Activated CD4-positive, alpha-beta memory T cell treated with anti-CD3 and anti-CD28 coated beads, Interleukin-2, amount 10 ng/mL, durations not matched to agents 7 days and 5 days (primary cell): ENCODE results near the gene USF1. TPM values are rescaled to one million over a fixed set of nuclear protein-coding genes. Genes with fewer than 3 reads are reported as not detected.

ENCODE experiments used
- CTCF ChIA-PET: fragments of 350-600 bp; sonication (Branson Sonifier 250); formaldehyde crosslinking; loops from one replicate; lab custom pipeline; 2021; ENCODE audit warnings: antibody characterized with exemption, inconsistent platforms; lab: Charles Lee
- POLR2A ChIA-PET: fragments of 350-600 bp; sonication (Branson Sonifier 250); formaldehyde crosslinking; loops from one replicate; lab custom pipeline; 2021; ENCODE audit warnings: antibody characterized with exemption; lab: Charles Lee
- DNase-seq: peaks from one replicate; pipeline ENCODE4 v3.0.0-alpha.2; 2020
- H3K27ac Mint-ChIP-seq: one replicate; pipeline ENCODE4 v1.8.0; 2021; ENCODE audit warnings: mild to moderate bottlenecking, mixed read lengths
- H3K27me3 Mint-ChIP-seq: one replicate; pipeline ENCODE4 v1.8.0; 2021; ENCODE audit warnings: mixed read lengths
- H3K36me3 Mint-ChIP-seq: one replicate; pipeline ENCODE4 v1.8.0; 2021; ENCODE audit warnings: low read depth, mixed read lengths
- H3K4me1 Mint-ChIP-seq: one replicate; pipeline ENCODE4 v1.8.0; 2021; ENCODE audit warnings: mixed read lengths
- H3K4me3 Mint-ChIP-seq: one replicate; pipeline ENCODE4 v1.8.0; 2021; ENCODE audit warnings: mild to moderate bottlenecking, mixed read lengths
- H3K9me3 Mint-ChIP-seq: one replicate; pipeline ENCODE4 v1.8.0; 2021; ENCODE audit warnings: mixed read lengths
- total RNA-seq, 2 experiments: library from RNA; stranded (reverse); gene quantifications; one replicate each; pipeline ENCODE4 v1.2.3, GENCODE V29; 2021

Gene USF1
- total RNA-seq, result 10 to 100 TPM; 67.4 to 68.0 TPM

GRCh38 chr1:161045736-161046604 lies at the start of gene USF1:
Gene USF1, minus strand, starts transcription at chr1:161045977. Its CDS starts 2,702 bp downstream, at chr1:161043275.
- Mint-ChIP-seq H3K36me3 (peaks cover 78% of the 10 kb centered on the region), H3K4me1 (peaks cover 58% of the 10 kb centered on the region), H3K9me3 (no peaks in the 10 kb centered on the region), H3K27ac (peak within 1 kb of the TSS; percentile 97), H3K27me3 (no peaks in the 10 kb centered on the region), H3K4me3 (peak within 1 kb of the TSS; percentile 88)
- peak; percentile 96 for DNase-seq
- ChIA-PET POLR2A (interaction anchor here (0.7 to 10.1 kb wide), 44 partner anchors 8 to 423 kb away, joined by 3 to 293 read pairs (median 4); partner anchors contain the start of genes ARHGAP30, DEDD, F11R and KLHDC9), CTCF (interaction anchor here (0.6 to 4.1 kb wide), 19 partner anchors 9 to 278 kb away, joined by 3 to 34 read pairs (median 4); partner anchors contain the start of genes ARHGAP30, KLHDC9, PPOX and TOMM40L)

- Mint-ChIP-seq H3K4me3 (no peak overlapping the region), H3K36me3 (peaks cover 19% of the 10 kb centered on the region), H3K27ac (no peak overlapping the region), H3K27me3 (peaks cover 6% of the 10 kb centered on the region), H3K4me1 (peaks cover 46% of the 10 kb centered on the region), H3K9me3 (no peaks in the 10 kb centered on the region)
- POLR2A ChIA-PET, result interaction anchor here (1.1 to 9.5 kb wide), 3 partner anchors 9 to 49 kb away, joined by 3 to 142 read pairs (median 78); partner anchors contain the start of genes ARHGAP30 and USF1
- CTCF ChIA-PET, result interaction anchor here (0.7 to 7.5 kb wide), 5 partner anchors 23 to 98 kb away, joined by 4 to 128 read pairs (median 34); partner anchors contain the start of genes ARHGAP30, NIT1, PFDN2 and TSTD1
- DNase-seq, result no peak
Measured at GRCh38 chr1:161095230-161095629, 49.5 kb upstream of the USF1 start.

GRCh38 chr1:161094481-161094880 lies 48.7 kb upstream of the USF1 start:
- no peak overlapping the region for H3K4me3 Mint-ChIP-seq
- DNase-seq, result no peak
- H3K36me3 Mint-ChIP-seq, result peaks cover 13% of the 10 kb centered on the region
- peaks cover 6% of the 10 kb centered on the region for H3K27me3 Mint-ChIP-seq
- POLR2A ChIA-PET, result interaction anchor here (0.6 to 9.5 kb wide), 4 partner anchors 9 to 55 kb away, joined by 3 to 142 read pairs (median 40); partner anchors contain the start of genes ARHGAP30 and USF1
- CTCF ChIA-PET, result interaction anchor here (0.7 to 7.5 kb wide), 5 partner anchors 16 to 97 kb away, joined by 3 to 128 read pairs (median 30); partner anchors contain the start of genes ARHGAP30, NIT1, PFDN2 and USF1
- H3K27ac Mint-ChIP-seq, result no peak overlapping the region
- peaks cover 46% of the 10 kb centered on the region for H3K4me1 Mint-ChIP-seq
- H3K9me3 Mint-ChIP-seq, result no peaks in the 10 kb centered on the region

GRCh38 chr1:161092621-161093028 lies 46.8 kb upstream of the USF1 start:
- Mint-ChIP-seq H3K27me3 (peaks cover 6% of the 10 kb centered on the region), H3K9me3 (no peaks in the 10 kb centered on the region), H3K27ac (no peak overlapping the region), H3K4me1 (peaks cover 34% of the 10 kb centered on the region), H3K4me3 (no peak overlapping the region), H3K36me3 (peaks cover 2% of the 10 kb centered on the region)
- POLR2A ChIA-PET, result interaction anchor here (0.8 to 9.5 kb wide), 3 partner anchors 20 to 25 kb away, joined by 3 to 142 read pairs (median 4); partner anchors contain the start of genes ARHGAP30, NIT1 and PFDN2
- DNase-seq, result peak; percentile 27
- CTCF ChIA-PET, result interaction anchor here (0.7 to 7.5 kb wide), 4 partner anchors 22 to 139 kb away, joined by 3 to 128 read pairs (median 3); partner anchors contain the start of genes ARHGAP30 and TSTD1

- POLR2A ChIA-PET, result interaction anchor here (0.8 to 1.0 kb wide), 2 partner anchors 20 to 26 kb away, joined by 3 to 4 read pairs; partner anchors contain the start of genes NIT1 and PFDN2
- no peak for DNase-seq
Measured at GRCh38 chr1:161091796-161092507, 46.2 kb upstream of the USF1 start.

GRCh38 chr1:161091093-161091492 lies 45.3 kb upstream of the USF1 start:
- Mint-ChIP-seq H3K4me3 (no peak overlapping the region), H3K9me3 (no peaks in the 10 kb centered on the region), H3K36me3 (no peaks in the 10 kb centered on the region), H3K4me1 (peaks cover 23% of the 10 kb centered on the region), H3K27me3 (peaks cover 6% of the 10 kb centered on the region), H3K27ac (no peak overlapping the region)
- no peak for DNase-seq
- CTCF ChIA-PET, result no interaction called here
- POLR2A ChIA-PET, result interaction anchor here (3.3 kb wide), 1 partner anchor 23 kb away, joined by 20 read pairs; the partner anchor contains the start of gene ARHGAP30

More at GRCh38 chr1:161091796-161092507, 46.2 kb upstream of the USF1 start:
- Mint-ChIP-seq H3K36me3 (no peaks in the 10 kb centered on the region), H3K27me3 (peaks cover 6% of the 10 kb centered on the region), H3K9me3 (no peaks in the 10 kb centered on the region), H3K27ac (no peak overlapping the region), H3K4me1 (peaks cover 28% of the 10 kb centered on the region), H3K4me3 (no peak overlapping the region)
- CTCF ChIA-PET, result interaction anchor here (0.7 to 7.5 kb wide), 3 partner anchors 21 to 95 kb away, joined by 3 to 128 read pairs (median 3); partner anchors contain the start of genes ARHGAP30 and TSTD1

GRCh38 chr1:161090617-161091016 lies 44.8 kb upstream of the USF1 start:
- Mint-ChIP-seq H3K36me3 (no peaks in the 10 kb centered on the region), H3K4me3 (no peak overlapping the region), H3K27me3 (peaks cover 6% of the 10 kb centered on the region), H3K4me1 (peaks cover 23% of the 10 kb centered on the region), H3K27ac (no peak overlapping the region), H3K9me3 (no peaks in the 10 kb centered on the region)
- ChIA-PET CTCF (no interaction called here), POLR2A (interaction anchor here (3.3 kb wide), 1 partner anchor 22 kb away, joined by 20 read pairs; the partner anchor contains the start of gene ARHGAP30)
- DNase-seq, result no peak

- Mint-ChIP-seq H3K27me3 (peaks cover 5% of the 10 kb centered on the region), H3K4me3 (no peak overlapping the region), H3K9me3 (no peaks in the 10 kb centered on the region), H3K4me1 (peaks cover 23% of the 10 kb centered on the region), H3K27ac (no peak overlapping the region), H3K36me3 (no peaks in the 10 kb centered on the region)
- ChIA-PET CTCF (no interaction called here), POLR2A (interaction anchor here (1.3 to 3.3 kb wide), 2 partner anchors 21 to 45 kb away, joined by 5 to 20 read pairs; partner anchors contain the start of genes ARHGAP30 and USF1)
- DNase-seq, result no peak
Measured at GRCh38 chr1:161089938-161090337, 44.2 kb upstream of the USF1 start.

GRCh38 chr1:161089251-161089924 lies 43.6 kb upstream of the USF1 start, which contains the start of gene NECTIN4:
Gene NECTIN4, minus strand, starts transcription at chr1:161089558. Its CDS starts 262 bp downstream, at chr1:161089296.
- H3K27me3 Mint-ChIP-seq, result peaks cover 2% of the 10 kb centered on the region
- POLR2A ChIA-PET, result interaction anchor here (1.3 to 3.3 kb wide), 2 partner anchors 21 to 44 kb away, joined by 5 to 20 read pairs; partner anchors contain the start of genes ARHGAP30 and USF1
- no peak for DNase-seq
- no peak within 1 kb of the TSS for H3K4me3 Mint-ChIP-seq
- peaks cover 23% of the 10 kb centered on the region for H3K4me1 Mint-ChIP-seq
- no peak within 1 kb of the TSS for H3K27ac Mint-ChIP-seq
- CTCF ChIA-PET, result interaction anchor here (1.9 kb wide), 1 partner anchor 8 kb away, joined by 6 read pairs; the partner anchor contains the start of gene KLHDC9
- H3K9me3 Mint-ChIP-seq, result no peaks in the 10 kb centered on the region
- H3K36me3 Mint-ChIP-seq, result no peaks in the 10 kb centered on the region

GRCh38 chr1:161088587-161089110 lies 42.9 kb upstream of the USF1 start:
- Mint-ChIP-seq H3K4me3 (no peak overlapping the region), H3K27me3 (no peaks in the 10 kb centered on the region), H3K9me3 (no peaks in the 10 kb centered on the region), H3K4me1 (peaks cover 23% of the 10 kb centered on the region), H3K36me3 (no peaks in the 10 kb centered on the region), H3K27ac (no peak overlapping the region)
- ChIA-PET POLR2A (interaction anchor here (1.3 to 3.3 kb wide), 2 partner anchors 20 to 44 kb away, joined by 5 to 20 read pairs; partner anchors contain the start of genes ARHGAP30 and USF1), CTCF (interaction anchor here (1.9 kb wide), 1 partner anchor 9 kb away, joined by 6 read pairs; the partner anchor contains the start of gene KLHDC9)
- DNase-seq, result no peak

- H3K27ac Mint-ChIP-seq, result no peak overlapping the region
- ChIA-PET CTCF (interaction anchor here (1.2 to 3.6 kb wide), 4 partner anchors 11 to 140 kb away, joined by 3 to 21 read pairs (median 5); partner anchors contain the start of gene ARHGAP30), POLR2A (interaction anchor here (0.8 to 4.4 kb wide), 6 partner anchors 8 to 65 kb away, joined by 3 to 16 read pairs (median 3); partner anchors contain the start of genes F11R and USF1)
- no peaks in the 10 kb centered on the region for H3K27me3 Mint-ChIP-seq
- H3K4me3 Mint-ChIP-seq, result no peak overlapping the region
- no peak for DNase-seq
- H3K36me3 Mint-ChIP-seq, result no peaks in the 10 kb centered on the region
- H3K4me1 Mint-ChIP-seq, result peaks cover 6% of the 10 kb centered on the region
- no peaks in the 10 kb centered on the region for H3K9me3 Mint-ChIP-seq
Measured at GRCh38 chr1:161086457-161086856, 40.7 kb upstream of the USF1 start.
